B cell (primary cell): ENCODE results near the gene SEC14L1.

Source experiments
- CTCF ChIP-seq: fragments of 200-600 bp; IDR thresholded peaks from one replicate; pipeline ENCODE4 v1.8.0; 2022; ENCODE audit warnings: antibody characterized with exemption, mild to moderate bottlenecking
- EZH2 ChIP-seq: IDR thresholded peaks from 2 replicates; pipeline ENCODE4 v1.6.1; 2012; ENCODE audit warnings: borderline replicate concordance, low read depth, mild to moderate bottlenecking, moderate library complexity, low read length; ENCODE audit not compliant: insufficient read depth, poor library complexity, severe bottlenecking

DNA sequence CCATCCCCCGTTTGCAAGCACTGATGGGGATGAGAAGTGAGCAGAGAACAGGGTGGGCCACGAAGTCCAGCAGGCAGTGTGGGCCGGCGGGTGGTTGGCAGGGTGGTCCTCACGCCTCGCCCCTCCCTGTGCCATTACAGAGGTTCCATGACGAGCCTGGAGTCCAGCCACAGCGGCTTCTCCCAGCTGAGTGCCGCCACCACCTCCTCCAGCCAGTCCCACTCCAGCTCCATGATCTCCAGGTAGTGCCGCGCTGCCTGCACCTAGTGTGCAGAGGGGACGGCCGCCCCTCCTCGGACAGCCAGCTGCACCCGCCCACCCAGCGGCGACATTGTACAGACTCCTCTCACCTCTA is 73.0 kb downstream of the SEC14L1 start:
- no peak for TF ChIP-seq EZH2
- TF ChIP-seq CTCF = no peak
